ENCODE data around the gene BHLHE23. TPM values are rescaled to one million over a fixed set of nuclear protein-coding genes. Genes with fewer than 3 reads are reported as not detected.
A peak's percentile ranks its signal among the peaks of the same experiment; 100 is the strongest.

BHLHE23 gene
- total RNA-seq, 4 donors from 2014 or later = not detected

DNA sequence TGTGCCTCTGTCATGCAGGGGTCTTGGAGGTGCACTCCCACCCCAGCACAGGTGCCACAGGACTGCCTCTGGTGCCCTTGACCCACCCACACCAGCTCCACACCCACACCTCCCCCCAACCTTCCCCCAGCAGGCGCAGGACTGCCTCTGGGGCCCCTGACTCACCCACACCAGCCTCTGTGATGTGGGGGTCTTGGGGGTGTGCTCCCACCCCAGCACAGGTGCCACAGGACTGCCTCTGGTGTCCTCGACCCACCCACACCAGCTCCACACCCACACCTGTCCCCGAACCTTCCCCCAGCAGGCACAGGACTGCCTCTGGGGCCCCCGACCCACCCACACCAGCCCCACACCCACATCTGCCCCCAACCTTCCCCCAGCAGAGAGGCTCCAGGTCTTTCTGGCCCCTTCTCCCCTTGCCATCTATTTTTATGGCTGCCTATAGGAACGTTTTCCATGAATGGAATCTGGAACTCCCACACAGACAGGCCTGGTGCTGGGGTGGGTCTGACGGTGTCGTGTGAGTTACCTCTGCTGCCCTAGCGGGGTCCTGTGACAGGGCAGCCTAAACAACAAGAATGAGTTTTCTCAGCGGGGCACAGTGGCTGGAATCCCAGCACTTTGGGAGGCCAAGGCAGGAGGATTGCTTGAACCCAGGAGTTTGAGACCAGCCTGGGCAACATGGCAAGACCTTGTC is 30.8 kb downstream of the BHLHE23 start:
- Histone ChIP-seq H3K27me3 (peaks cover 8 to 100% (median 41%) of the 10 kb centered on the region in 4 donors), H3K4me1 (peaks cover 7 to 19% (median 13%) of the 10 kb centered on the region in 4 donors), H3K9me3 (no peaks in the 10 kb centered on the region), H3K4me3 (no peak overlapping the region), H3K36me3 (no peaks in the 10 kb centered on the region), H3K27ac (replicated peaks in 1 of 4) (no peak overlapping the region)
- TF ChIP-seq POLR2AphosphoS5 (IDR thresholded peaks at IDR 0.05) (no peak), POLR2A (IDR thresholded peaks at IDR 0.05; ENCODE audit: low read depth) (no peak), EP300 (IDR thresholded peaks at IDR 0.05) (no peak)
- TF ChIP-seq, protein P1, sequence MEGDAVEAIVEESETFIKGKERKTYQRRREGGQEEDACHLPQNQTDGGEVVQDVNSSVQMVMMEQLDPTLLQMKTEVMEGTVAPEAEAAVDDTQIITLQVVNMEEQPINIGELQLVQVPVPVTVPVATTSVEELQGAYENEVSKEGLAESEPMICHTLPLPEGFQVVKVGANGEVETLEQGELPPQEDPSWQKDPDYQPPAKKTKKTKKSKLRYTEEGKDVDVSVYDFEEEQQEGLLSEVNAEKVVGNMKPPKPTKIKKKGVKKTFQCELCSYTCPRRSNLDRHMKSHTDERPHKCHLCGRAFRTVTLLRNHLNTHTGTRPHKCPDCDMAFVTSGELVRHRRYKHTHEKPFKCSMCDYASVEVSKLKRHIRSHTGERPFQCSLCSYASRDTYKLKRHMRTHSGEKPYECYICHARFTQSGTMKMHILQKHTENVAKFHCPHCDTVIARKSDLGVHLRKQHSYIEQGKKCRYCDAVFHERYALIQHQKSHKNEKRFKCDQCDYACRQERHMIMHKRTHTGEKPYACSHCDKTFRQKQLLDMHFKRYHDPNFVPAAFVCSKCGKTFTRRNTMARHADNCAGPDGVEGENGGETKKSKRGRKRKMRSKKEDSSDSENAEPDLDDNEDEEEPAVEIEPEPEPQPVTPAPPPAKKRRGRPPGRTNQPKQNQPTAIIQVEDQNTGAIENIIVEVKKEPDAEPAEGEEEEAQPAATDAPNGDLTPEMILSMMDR (IDR thresholded peaks at IDR 0.05) = no peak
- 54% methylated on average over 9 of the region's 9 CpGs for WGBS
- DNase-seq (ENCODE audit: extremely low spot score) = no peak
- intact Hi-C loops (cut with DNase I) = no loop called here

- TF ChIP-seq POLR2AphosphoS5 (IDR thresholded peaks at IDR 0.05) (no peak), POLR2A (IDR thresholded peaks at IDR 0.05; ENCODE audit: low read depth) (no peak), EP300 (IDR thresholded peaks at IDR 0.05) (no peak)
- TF ChIP-seq, protein P1 (IDR thresholded peaks at IDR 0.05) = no peak
- Histone ChIP-seq H3K9me3 (no peaks in the 10 kb centered on the region), H3K4me1 (peaks cover 7 to 13% (median 13%) of the 10 kb centered on the region in 4 donors), H3K4me3 (no peak overlapping the region), H3K36me3 (no peaks in the 10 kb centered on the region), H3K27ac (replicated peaks in 1 of 4) (no peak overlapping the region), H3K27me3 (peaks cover 8 to 100% (median 43%) of the 10 kb centered on the region in 4 donors)
- WGBS = 69% methylated on average over 8 of the region's 10 CpGs
- intact Hi-C loops (cut with DNase I) = no loop called here
- DNase-seq (ENCODE audit: extremely low spot score) = no peak
Measured at GRCh38 chr20:62975251-62975760, 31.5 kb downstream of the BHLHE23 start.

DNA sequence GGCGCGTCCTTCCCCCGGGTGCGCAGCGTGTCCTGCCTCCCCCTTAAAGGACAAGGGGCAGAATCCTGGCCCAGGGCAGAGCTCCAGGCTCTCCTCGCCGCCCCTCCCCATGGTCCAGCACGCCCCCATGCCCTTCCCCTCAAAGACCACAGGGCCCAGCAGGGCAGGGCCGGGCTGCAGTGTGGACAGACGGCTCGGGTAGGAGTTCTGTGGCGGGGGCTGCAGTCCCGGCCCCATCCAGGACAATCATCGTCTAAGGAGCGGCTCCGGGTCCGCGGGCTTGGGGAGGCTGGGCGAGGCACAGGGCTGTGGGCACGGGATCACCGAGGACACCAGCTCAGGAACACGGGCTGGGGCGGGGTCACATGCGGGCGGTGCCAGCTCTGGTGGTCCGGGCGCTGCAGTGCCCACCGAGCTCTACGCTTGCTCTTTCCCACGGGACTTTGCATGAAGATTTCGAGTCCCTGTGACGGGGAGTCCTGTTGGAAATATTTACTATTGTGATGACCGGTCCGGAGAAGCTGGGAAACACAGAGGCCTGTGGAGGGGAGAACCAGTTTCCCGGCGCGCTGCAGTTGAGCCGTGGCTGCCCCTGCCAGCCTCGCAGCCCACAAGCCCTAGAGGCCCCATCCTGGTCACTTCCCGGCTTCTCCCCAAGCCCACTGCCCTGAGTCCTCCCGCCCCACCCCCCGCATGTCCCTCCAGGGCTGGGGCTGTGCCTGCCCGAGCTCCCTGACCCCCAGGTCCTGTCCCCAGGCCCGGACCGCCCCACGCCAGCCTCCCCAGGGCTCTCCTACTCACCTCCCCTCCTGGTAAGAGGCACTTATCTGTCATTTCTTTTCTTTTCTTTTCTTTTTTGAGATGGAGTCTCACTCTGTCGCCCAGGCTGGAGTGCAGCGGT is 33.7 kb downstream of the BHLHE23 start:
- intact Hi-C loops (cut with DNase I) = loop anchor here (2.0 kb wide), 1 partner anchor 36 kb away; no protein-coding TSS in a partner anchor
- WGBS = 21% methylated on average over 30 of the region's 48 CpGs
- DNase-seq (ENCODE audit: extremely low spot score) = no peak
- Histone ChIP-seq H3K4me1 (peaks cover 7 to 13% (median 13%) of the 10 kb centered on the region in 4 donors), H3K27me3 (peaks cover 8 to 95% (median 39%) of the 10 kb centered on the region in 4 donors), H3K36me3 (no peaks in the 10 kb centered on the region), H3K27ac (replicated peaks in 1 of 4) (no peak overlapping the region), H3K9me3 (no peaks in the 10 kb centered on the region), H3K4me3 (peak overlapping the region; percentile 33 to 45 (median 35))
- TF ChIP-seq POLR2AphosphoS5 (IDR thresholded peaks at IDR 0.05) (no peak), EP300 (IDR thresholded peaks at IDR 0.05) (no peak), POLR2A (IDR thresholded peaks at IDR 0.05; ENCODE audit: low read depth) (no peak)
- TF ChIP-seq, protein P1 (IDR thresholded peaks at IDR 0.05) = no peak

DNA sequence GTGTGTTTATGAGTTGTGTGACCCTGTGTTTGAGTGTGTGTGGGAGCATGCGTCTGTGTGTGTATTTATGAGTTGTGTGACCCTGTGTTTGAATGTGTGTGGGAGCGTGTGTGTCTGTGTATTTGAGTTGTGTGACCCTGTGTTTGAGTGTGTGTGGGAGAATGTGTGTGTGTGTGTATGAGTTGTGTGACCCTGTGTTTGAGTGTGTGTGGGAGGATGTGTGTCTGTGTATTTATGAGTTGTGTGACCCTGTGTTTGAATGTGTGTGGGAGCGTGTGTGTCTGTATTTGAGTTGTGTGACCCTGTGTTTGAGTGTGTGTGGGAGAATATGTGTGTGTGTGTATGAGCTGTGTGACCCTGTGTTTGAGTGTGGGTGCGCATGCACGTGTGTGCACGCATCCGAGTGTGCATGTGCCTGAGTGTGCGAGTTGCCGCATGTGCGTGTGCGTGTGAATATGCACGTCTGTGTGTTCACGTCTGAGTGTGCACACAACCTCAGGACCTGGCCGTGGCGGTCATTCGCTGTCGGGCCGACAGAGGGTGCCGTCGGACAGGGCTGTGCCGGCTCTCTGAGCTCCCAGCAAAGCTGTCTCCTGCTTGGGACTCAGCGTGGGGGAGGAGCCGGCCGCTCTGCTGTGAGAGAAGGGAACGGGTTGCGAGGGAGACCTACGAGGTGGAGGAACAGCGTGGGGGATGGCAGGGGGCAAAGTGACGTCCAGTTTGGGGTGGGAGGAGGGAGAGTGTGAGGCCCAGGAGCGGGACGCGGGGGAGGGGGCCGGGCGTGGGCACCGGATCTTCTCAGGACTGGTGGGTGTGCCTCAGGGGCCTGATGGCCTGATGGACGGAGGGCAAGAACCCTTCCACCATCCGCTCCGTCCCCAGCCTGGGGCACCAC is 34.6 kb downstream of the BHLHE23 start:
- Histone ChIP-seq H3K4me1 (peaks cover 7 to 13% (median 13%) of the 10 kb centered on the region in 4 donors), H3K4me3 (peak overlapping the region; percentile 33 to 45 (median 35)), H3K36me3 (peaks cover 0 to 6% (median 2%) of the 10 kb centered on the region in 4 donors), H3K27me3 (peaks cover 8 to 86% (median 37%) of the 10 kb centered on the region in 4 donors), H3K27ac (replicated peaks in 1 of 4) (no peak overlapping the region), H3K9me3 (no peaks in the 10 kb centered on the region)
- no peak for TF ChIP-seq POLR2A (IDR thresholded peaks at IDR 0.05; ENCODE audit: low read depth)
- no peak for TF ChIP-seq POLR2AphosphoS5 (IDR thresholded peaks at IDR 0.05)
- TF ChIP-seq, protein P1 (IDR thresholded peaks at IDR 0.05) = peak; percentile 82 to 93 (median 93)
- intact Hi-C loops (cut with DNase I) = loop anchor here (2.0 kb wide), 1 partner anchor 37 kb away; no protein-coding TSS in a partner anchor
- 3% methylated on average over 31 of the region's 38 CpGs for WGBS
- DNase-seq (ENCODE audit: extremely low spot score) = peak; percentile 93
